Tibial artery (tissue), 4 donors: ENCODE measurements around the gene APOC1.
A peak's percentile ranks its signal among the peaks of the same experiment; 100 is the strongest.
"Not testable (repeated sequence)": the region's sequence is repeated elsewhere in the genome, so short reads cannot be mapped to it uniquely, and the experiment has no call there.

Source experiments
- DNase-seq, 2 donors: peaks; one replicate each; pipeline ENCODE4 v3.0.0-alpha.2; 2019
- H3K27ac ChIP-seq, 2 donors: fragments of 200-600 bp; sonication (generic) in 1 of 2; 1 replicate in 1 of 2; 2 replicates in 1 of 2; pipeline ENCODE4 v1.5.1; 2018 to 2019; ENCODE audit warnings: mild to moderate bottlenecking in 1 of 2
- H3K27me3 ChIP-seq, 2 donors: fragments of 200-600 bp; sonication (generic) in 1 of 2; one replicate each; pipeline versions ENCODE4 v1.5.1 to v1.6.0; 2016 to 2019
- H3K36me3 ChIP-seq, 3 donors: fragments of 200-600 bp; sonication (generic) in 2 of 3; one replicate each; pipeline ENCODE4 v1.5.1; 2016 to 2019; ENCODE audit warnings: mild to moderate bottlenecking in 2 of 3
- H3K4me1 ChIP-seq, 4 donors: fragments of 200-600 bp; sonication (generic) in 2 of 4; 1 replicate in 3 of 4; 2 replicates in 1 of 4; pipeline ENCODE4 v1.5.1; 2016 to 2019
- H3K4me3 ChIP-seq, 2 donors: fragments of 200-600 bp; sonication (generic) in 1 of 2; 1 replicate in 1 of 2; 2 replicates in 1 of 2; pipeline ENCODE4 v1.5.1; 2018 to 2019; ENCODE audit warnings: mild to moderate bottlenecking in 2 of 2
- H3K9me3 ChIP-seq, 3 donors: fragments of 200-600 bp; sonication (generic) in 1 of 3; one replicate each; pipeline ENCODE4 v1.5.1; 2016 to 2019
- intact Hi-C: fragments of 100-400 bp; cut with DNase I; formaldehyde crosslinking; loops from one replicate; pipeline ENCODE4 v1.15.0; 2023; ENCODE audit warnings: low total_unique reads
- TF ChIP-seq, protein P1 (sequence below), 2 experiments: fragments of 200-600 bp in 1 of 2; fragments of 450-650 bp in 1 of 2; IDR thresholded peaks; one replicate each; pipeline ENCODE4 v1.5.1; 2017 to 2019; ENCODE audit warnings: antibody characterized with exemption in 2 of 2, mild to moderate bottlenecking in 1 of 2, moderate library complexity in 1 of 2

The APOC1 gene

DNA sequence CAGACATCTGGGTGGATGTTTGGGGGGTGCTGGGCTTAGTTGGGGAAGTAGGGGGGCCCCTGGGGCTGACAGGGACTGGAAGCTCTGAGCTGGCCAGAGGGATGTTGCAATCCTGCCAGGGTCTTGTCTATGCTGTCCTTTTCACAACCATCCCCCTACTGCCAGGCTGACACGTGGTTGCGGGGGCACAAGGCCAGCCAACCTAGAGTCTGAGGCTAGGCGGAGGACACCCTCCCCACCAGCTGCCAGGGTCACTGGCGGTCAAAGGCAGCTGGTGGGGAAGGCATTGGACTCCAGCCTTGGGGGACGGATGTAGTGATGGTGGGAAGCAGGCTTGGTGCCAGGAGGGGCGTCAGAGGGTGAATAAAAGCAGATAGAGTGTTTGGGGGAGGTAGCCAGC lies 1.6 kb upstream of the APOC1 start:
- TF ChIP-seq, protein P1, sequence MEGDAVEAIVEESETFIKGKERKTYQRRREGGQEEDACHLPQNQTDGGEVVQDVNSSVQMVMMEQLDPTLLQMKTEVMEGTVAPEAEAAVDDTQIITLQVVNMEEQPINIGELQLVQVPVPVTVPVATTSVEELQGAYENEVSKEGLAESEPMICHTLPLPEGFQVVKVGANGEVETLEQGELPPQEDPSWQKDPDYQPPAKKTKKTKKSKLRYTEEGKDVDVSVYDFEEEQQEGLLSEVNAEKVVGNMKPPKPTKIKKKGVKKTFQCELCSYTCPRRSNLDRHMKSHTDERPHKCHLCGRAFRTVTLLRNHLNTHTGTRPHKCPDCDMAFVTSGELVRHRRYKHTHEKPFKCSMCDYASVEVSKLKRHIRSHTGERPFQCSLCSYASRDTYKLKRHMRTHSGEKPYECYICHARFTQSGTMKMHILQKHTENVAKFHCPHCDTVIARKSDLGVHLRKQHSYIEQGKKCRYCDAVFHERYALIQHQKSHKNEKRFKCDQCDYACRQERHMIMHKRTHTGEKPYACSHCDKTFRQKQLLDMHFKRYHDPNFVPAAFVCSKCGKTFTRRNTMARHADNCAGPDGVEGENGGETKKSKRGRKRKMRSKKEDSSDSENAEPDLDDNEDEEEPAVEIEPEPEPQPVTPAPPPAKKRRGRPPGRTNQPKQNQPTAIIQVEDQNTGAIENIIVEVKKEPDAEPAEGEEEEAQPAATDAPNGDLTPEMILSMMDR (IDR thresholded peaks at IDR 0.05) = no peak
- Histone ChIP-seq H3K27ac (no peak overlapping the region), H3K4me3 (no peak overlapping the region), H3K9me3 (no peaks in the 10 kb centered on the region), H3K27me3 (peaks cover 0 to 38% of the 10 kb centered on the region in 2 donors), H3K4me1 (peaks cover 0 to 19% (median 7%) of the 10 kb centered on the region in 4 donors), H3K36me3 (no peaks in the 10 kb centered on the region)
- peak in 1 of 2 donors; percentile 32 for DNase-seq
- intact Hi-C loops = no loop called here

DNA sequence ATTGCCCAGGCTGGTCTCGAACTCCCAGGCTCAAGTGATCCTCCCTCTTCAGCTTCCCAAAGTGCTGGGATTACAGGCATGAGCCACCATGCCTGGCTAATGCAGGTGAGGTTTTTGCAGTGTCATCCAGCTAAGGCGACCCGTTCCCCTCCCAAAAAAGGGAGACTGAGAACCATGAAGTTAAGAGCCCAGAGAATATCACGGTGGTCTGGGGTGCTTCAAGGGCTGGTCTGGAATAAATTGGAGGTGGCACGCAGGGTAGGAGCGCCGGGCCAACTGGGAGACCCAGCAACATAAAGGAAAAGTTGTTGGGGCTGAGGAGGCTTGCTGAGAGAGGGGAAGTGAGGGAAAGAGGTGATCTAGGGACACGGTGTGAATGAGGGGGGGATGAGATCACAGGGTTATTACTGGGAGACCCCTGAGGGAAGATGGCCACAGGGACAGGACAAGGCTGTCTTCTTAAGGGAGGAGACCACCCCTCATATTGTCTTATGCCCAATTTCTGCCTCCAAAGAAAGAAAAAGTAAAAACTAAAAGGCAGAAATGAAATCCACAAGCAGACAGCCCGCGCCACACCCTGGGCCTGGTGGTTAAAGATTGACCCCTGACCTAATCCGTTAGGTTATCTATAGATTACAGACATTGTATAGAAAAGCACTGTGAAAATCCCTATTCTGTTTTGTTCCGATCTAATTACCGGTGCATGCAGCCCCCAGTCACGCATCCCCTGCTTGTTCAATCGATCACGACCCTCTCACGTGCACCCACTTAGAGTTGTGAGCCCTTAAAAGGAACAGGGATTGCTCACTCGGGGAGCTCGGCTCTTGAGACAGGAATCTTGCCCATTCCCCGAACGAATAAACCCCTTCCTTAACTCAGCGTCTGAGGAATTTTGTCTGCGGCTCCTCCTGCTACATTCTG lies 636 bp upstream of the APOC1 start:
- H3K27ac ChIP-seq, DNase-seq, intact Hi-C loops, H3K9me3 ChIP-seq, H3K4me3 ChIP-seq, H3K36me3 ChIP-seq: not testable (repeated sequence)
- peaks cover 0 to 19% (median 7%) of the 10 kb centered on the region in 4 donors for H3K4me1 ChIP-seq
- H3K27me3 ChIP-seq = peaks cover 0 to 34% of the 10 kb centered on the region in 2 donors

DNA sequence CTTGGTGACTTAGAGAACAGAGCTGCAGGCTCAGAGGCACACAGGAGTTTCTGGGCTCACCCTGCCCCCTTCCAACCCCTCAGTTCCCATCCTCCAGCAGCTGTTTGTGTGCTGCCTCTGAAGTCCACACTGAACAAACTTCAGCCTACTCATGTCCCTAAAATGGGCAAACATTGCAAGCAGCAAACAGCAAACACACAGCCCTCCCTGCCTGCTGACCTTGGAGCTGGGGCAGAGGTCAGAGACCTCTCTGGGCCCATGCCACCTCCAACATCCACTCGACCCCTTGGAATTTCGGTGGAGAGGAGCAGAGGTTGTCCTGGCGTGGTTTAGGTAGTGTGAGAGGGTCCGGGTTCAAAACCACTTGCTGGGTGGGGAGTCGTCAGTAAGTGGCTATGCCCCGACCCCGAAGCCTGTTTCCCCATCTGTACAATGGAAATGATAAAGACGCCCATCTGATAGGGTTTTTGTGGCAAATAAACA lies 9.9 kb downstream of the APOC1 start:
- Histone ChIP-seq H3K36me3 (no peaks in the 10 kb centered on the region), H3K4me3 (no peak overlapping the region), H3K27ac (no peak overlapping the region), H3K27me3 (peaks cover 0 to 23% of the 10 kb centered on the region in 2 donors), H3K9me3 (no peaks in the 10 kb centered on the region), H3K4me1 (peaks cover 0 to 10% (median 4%) of the 10 kb centered on the region in 4 donors)
- DNase-seq = no peak
- TF ChIP-seq, protein P1 (IDR thresholded peaks at IDR 0.05) = no peak
- intact Hi-C loops = no loop called here

DNA sequence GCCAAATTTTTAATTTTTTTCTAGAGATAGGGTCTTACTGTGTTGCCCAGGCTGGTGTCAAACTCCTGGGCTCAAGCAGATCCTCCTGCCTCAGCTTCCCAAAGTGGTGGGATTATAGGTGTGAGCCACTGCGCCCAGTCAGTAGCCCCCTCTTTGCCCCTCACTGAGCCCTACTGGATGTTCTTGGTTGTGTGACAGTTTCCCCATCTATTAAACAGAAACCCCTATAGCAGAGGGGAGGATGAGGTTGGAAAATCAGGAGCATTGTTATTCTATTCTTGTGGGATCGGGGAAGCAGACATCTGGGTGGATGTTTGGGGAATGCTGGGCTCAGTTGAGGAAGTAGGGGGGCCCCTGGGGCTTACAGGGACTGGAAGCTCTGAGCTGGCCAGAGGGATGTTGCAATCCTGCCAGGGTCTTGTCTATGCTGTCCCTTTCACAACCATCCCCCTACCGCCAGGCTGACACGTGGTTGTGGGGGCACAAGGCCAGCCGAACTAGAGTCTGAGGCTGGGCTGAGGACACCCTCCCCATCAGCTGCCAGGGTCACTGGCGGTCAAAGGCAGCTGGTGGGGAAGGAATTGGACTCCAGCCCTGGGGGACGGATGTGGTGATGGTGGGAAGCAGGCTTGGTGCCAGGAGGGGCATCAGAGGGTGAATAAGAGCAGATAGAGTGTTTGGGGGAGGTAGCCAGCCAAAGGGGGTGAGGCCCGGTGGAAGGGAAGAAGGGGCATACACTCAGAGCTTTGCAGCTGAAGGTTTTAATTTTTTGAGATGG lies 10.9 kb downstream of the APOC1 start:
- DNase-seq = peak; percentile 83 to 89
- Histone ChIP-seq H3K36me3 (no peaks in the 10 kb centered on the region), H3K4me1 (peaks cover 0 to 10% (median 4%) of the 10 kb centered on the region in 4 donors), H3K27me3 (peaks cover 0 to 23% of the 10 kb centered on the region in 2 donors), H3K4me3 (no peak overlapping the region), H3K27ac (no peak overlapping the region), H3K9me3 (no peaks in the 10 kb centered on the region)
- intact Hi-C loops = no loop called here
- TF ChIP-seq, protein P1 (IDR thresholded peaks at IDR 0.05) = no peak

DNA sequence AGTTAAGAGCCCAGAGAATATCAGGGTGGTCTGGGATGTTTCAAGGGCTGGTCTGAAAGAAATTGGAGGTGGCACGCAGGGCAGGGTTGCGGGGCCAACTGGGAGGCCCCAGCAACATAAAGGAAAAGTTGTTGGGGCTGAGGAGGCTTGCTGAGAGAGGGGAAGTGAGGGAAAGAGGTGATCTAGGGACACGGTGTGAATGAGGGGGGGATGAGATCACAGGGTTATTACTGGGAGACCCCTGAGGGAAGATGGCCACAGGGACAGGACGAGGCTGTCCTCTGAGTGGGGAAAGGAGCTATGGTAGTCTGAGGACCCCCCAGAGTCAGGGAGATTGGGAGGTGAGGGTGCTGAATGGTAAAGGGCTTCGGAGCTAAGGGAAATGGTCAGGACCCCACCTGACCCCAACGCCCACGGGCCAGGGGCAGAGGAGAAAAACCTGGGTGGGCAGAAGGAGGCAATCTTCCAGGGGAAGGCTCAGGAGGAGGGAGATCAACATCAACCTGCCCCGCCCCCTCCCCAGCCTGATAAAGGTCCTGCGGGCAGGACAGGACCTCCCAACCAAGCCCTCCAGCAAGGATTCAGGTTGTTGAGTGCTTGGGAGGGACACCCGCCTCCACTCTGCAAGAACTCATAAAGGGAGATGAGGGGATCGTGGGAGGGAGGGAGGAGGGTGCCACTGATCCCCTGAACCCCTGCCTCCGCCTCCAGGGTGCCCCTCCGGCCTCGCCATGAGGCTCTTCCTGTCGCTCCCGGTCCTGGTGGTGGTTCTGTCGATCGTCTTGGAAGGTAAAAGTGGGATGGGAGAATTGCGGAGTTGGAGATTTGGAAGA lies 12.1 kb downstream of the APOC1 start:
- H3K36me3 ChIP-seq, H3K9me3 ChIP-seq, DNase-seq, H3K27ac ChIP-seq, intact Hi-C loops: not testable (repeated sequence)
- H3K4me1 ChIP-seq = peaks cover 0 to 10% (median 4%) of the 10 kb centered on the region in 4 donors
- H3K27me3 ChIP-seq = peaks cover 0 to 23% of the 10 kb centered on the region in 2 donors
- peak overlapping the region in 1 of 2 donors; percentile 32 for H3K4me3 ChIP-seq

DNA sequence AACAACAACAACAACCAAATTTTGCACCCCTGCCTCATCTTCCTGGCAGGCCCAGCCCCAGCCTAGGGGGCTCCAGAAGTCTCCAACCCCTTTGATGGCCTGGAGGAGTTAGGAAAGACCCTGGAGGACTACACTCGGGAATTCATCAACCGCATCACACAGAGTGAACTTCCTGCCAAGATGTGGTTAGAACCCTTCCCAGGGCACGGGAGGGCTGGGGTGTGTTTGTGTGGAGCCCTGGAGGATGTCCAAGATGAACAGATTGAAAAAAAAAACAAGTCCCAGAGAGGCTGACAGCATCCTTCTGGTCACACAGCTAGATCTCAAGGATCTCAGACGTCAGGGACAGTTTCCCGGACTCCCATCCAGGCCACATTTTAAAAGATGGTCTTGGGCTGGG lies 13.3 kb downstream of the APOC1 start:
- peaks cover 0 to 10% (median 4%) of the 10 kb centered on the region in 4 donors for H3K4me1 ChIP-seq
- H3K9me3 ChIP-seq = no peaks in the 10 kb centered on the region
- H3K4me3 ChIP-seq = no peak overlapping the region
- TF ChIP-seq, protein P1 (IDR thresholded peaks at IDR 0.05) = no peak
- peaks cover 0 to 23% of the 10 kb centered on the region in 2 donors for H3K27me3 ChIP-seq
- intact Hi-C loops = no loop called here
- no peaks in the 10 kb centered on the region for H3K36me3 ChIP-seq
- DNase-seq = no peak
- H3K27ac ChIP-seq = no peak overlapping the region
